IPS-20b (cell line): Measurements from ENCODE around the gene SNAPC2.
"Not testable (repeated sequence)": the region's sequence is repeated elsewhere in the genome, so short reads cannot be mapped to it uniquely, and the experiment has no call there.

ENCODE experiments used
- H3K27ac ChIP-seq: one replicate; pipeline ENCODE4 v1.5.1; 2013; ENCODE audit warnings: low read length
- H3K27me3 ChIP-seq: 2 replicates; pipeline ENCODE4 v1.6.1; 2013; ENCODE audit warnings: mild to moderate bottlenecking, low read length, inconsistent platforms; ENCODE audit not compliant: insufficient read depth
- H3K36me3 ChIP-seq: 2 replicates; pipeline ENCODE4 v1.6.1; 2013; ENCODE audit warnings: low read depth, mild to moderate bottlenecking, inconsistent platforms, low read length, moderate library complexity; ENCODE audit not compliant: insufficient read depth
- H3K4me1 ChIP-seq: 2 replicates; pipeline ENCODE4 v1.6.1; 2013; ENCODE audit warnings: mild to moderate bottlenecking, control low read depth, inconsistent platforms, low read length, moderate library complexity; ENCODE audit not compliant: insufficient read depth
- H3K4me3 ChIP-seq: 2 replicates; pipeline ENCODE4 v1.5.1; 2013; ENCODE audit warnings: mild to moderate bottlenecking, low read length, inconsistent platforms
- H3K9ac ChIP-seq: 2 replicates; pipeline ENCODE4 v1.6.1; 2013; ENCODE audit warnings: low read depth, mild to moderate bottlenecking, inconsistent platforms, low read length, moderate library complexity
- H3K9me3 ChIP-seq: 2 replicates; pipeline ENCODE4 v1.6.1; 2013; ENCODE audit warnings: mild to moderate bottlenecking, low read depth, low read length, inconsistent platforms; ENCODE audit not compliant: insufficient read depth

Gene SNAPC2

GRCh38 chr19:7955696-7956095 is 35.6 kb downstream of the SNAPC2 start:
- no peaks in the 10 kb centered on the region for H3K4me1 ChIP-seq
- no peak overlapping the region for H3K9ac ChIP-seq

GRCh38 chr19:7959211-7959610 is 39.1 kb downstream of the SNAPC2 start:
- Histone ChIP-seq H3K4me3 (no peak overlapping the region), H3K27me3 (no peaks in the 10 kb centered on the region), H3K27ac (no peak overlapping the region), H3K36me3 (peaks cover 56% of the 10 kb centered on the region), H3K9ac (no peak overlapping the region), H3K9me3 (no peaks in the 10 kb centered on the region), H3K4me1 (no peaks in the 10 kb centered on the region)

More at GRCh38 chr19:7955696-7956095, 35.6 kb downstream of the SNAPC2 start:
- Histone ChIP-seq H3K27me3 (no peaks in the 10 kb centered on the region), H3K36me3 (peaks cover 21% of the 10 kb centered on the region), H3K27ac (no peak overlapping the region), H3K9me3 (no peaks in the 10 kb centered on the region), H3K4me3 (no peak overlapping the region)

DNA sequence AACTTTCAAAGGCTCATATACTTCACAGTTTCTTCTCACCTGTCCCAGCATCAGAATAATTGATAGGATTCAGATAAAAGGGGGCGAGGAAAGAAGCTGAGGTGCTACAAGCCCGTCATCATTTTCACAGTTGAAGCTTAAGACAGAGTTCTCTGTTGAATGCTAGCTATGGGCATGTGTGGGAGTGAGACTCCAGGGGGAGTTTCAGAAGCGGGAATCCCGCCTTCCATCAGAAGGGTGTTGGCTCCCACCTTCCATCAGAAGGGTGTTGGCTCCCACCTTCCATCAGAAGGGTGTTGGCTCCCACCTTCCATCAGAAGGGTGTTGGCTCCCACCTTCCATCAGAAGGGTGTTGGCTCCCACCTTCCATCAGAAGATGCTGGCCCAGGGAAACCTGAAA is 40.9 kb downstream of the SNAPC2 start:
- H3K9ac ChIP-seq, H3K9me3 ChIP-seq, H3K4me1 ChIP-seq, H3K27me3 ChIP-seq, H3K4me3 ChIP-seq, H3K27ac ChIP-seq: not testable (repeated sequence)
- peaks cover 75% of the 10 kb centered on the region for H3K36me3 ChIP-seq

DNA sequence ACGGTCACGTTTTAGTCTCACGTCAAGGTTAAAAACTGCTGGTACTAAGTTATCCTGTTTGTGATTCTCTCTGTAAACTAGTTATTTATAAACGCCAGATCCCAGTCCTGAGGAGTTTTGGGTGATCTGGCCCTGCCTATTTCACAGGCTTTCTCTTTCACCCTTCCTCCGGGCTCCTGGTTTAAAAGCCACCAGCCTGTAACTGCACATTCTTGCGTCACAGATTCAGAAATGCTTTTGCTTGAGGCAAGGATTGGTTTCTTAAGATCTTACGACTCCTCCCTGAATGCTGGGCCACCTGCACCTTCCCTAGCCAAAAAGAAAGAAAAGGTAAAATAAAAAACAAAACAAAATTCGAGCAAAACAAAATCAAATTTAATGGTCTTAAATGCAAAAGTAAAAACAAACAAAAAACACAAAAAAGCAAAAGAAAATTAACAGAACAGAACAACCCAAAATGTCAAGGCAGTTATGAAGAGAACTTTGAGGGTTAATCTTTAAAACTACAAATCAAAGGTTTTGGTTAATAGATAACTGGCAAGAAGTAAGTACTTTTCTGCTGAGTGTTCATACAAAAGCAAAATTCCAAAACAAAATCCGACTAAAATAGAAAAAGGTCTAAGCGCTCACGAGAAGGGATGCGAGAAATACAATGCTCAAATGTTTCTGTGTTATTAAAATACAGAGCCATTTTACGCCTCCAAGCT is 41.9 kb downstream of the SNAPC2 start:
- no peaks in the 10 kb centered on the region for H3K4me1 ChIP-seq
- H3K36me3 ChIP-seq, result peaks cover 85% of the 10 kb centered on the region
- no peaks in the 10 kb centered on the region for H3K27me3 ChIP-seq
- H3K9me3 ChIP-seq, result no peaks in the 10 kb centered on the region
- no peak overlapping the region for H3K9ac ChIP-seq
- no peak overlapping the region for H3K27ac ChIP-seq
- H3K4me3 ChIP-seq, result no peak overlapping the region

- Histone ChIP-seq H3K4me1 (no peaks in the 10 kb centered on the region), H3K4me3 (no peak overlapping the region), H3K9ac (no peak overlapping the region), H3K27ac (no peak overlapping the region), H3K9me3 (no peaks in the 10 kb centered on the region), H3K36me3 (peaks cover 92% of the 10 kb centered on the region), H3K27me3 (no peaks in the 10 kb centered on the region)
These were observed 42.6 kb downstream of the SNAPC2 start for GRCh38 chr19:7962644-7963268.

- H3K27me3 ChIP-seq, result no peaks in the 10 kb centered on the region
- H3K27ac ChIP-seq, result no peak overlapping the region
- no peaks in the 10 kb centered on the region; the same call in 1 of the 2 replicates for H3K4me1 ChIP-seq
- no peak overlapping the region for H3K9ac ChIP-seq
- peaks cover 98% of the 10 kb centered on the region for H3K36me3 ChIP-seq
- no peak overlapping the region for H3K4me3 ChIP-seq
- no peaks in the 10 kb centered on the region for H3K9me3 ChIP-seq
These were observed 43.4 kb downstream of the SNAPC2 start for GRCh38 chr19:7963566-7963965.

- no peak overlapping the region for H3K4me3 ChIP-seq
- no peaks in the 10 kb centered on the region for H3K9me3 ChIP-seq
- no peak overlapping the region for H3K9ac ChIP-seq
- no peaks in the 10 kb centered on the region for H3K27me3 ChIP-seq
- H3K4me1 ChIP-seq, result peaks cover 6% of the 10 kb centered on the region; the same call in 1 of the 2 replicates
- no peak overlapping the region for H3K27ac ChIP-seq
- H3K36me3 ChIP-seq, result peaks cover 92% of the 10 kb centered on the region
These were observed 45.2 kb downstream of the SNAPC2 start for GRCh38 chr19:7965259-7965841.

- no peak overlapping the region for H3K4me3 ChIP-seq
- H3K27ac ChIP-seq, result no peak overlapping the region
These were observed 46.0 kb downstream of the SNAPC2 start for GRCh38 chr19:7965921-7966665.

DNA sequence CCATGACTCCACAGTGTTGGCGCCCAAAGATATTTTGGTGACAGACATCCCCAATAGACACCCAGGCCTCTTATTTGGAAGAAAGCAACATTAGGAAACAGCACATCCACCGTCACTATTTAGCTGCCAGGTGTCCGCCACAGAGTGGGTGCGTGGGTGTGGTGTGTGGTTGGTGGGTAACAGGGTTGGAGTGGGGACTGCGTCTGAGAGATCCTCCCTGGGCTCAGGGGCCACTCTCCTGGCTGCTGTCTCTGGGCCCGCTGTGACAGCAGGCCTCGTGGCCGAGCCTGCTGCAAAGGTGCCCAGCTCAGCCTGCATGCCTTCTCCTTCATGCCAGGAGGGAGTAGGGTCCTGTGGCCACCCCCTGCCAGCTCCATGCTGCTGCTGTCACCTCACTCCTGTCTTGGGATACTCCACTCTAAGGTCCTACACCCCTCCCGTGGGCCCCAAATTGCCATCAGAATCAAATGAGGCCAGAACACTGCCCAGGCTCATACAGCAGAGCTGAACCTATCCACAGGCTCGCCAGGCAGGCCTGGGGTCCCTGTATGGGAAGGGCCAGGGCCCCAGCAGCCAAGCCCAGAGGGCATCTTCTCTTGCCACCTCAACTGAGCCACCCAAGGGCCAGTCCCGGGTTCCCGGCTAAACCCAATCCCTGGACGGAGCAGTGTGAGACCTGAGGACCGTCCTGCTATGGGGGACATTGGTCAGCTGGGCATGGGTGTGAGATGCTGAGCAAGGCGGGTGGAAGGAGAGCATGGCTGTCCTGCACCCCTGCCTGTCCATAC is 48.1 kb downstream of the SNAPC2 start:
- Histone ChIP-seq H3K9me3 (no peaks in the 10 kb centered on the region), H3K36me3 (peaks cover 81% of the 10 kb centered on the region), H3K4me1 (peaks cover 6% of the 10 kb centered on the region; the same call in 1 of the 2 replicates), H3K4me3 (no peak overlapping the region), H3K27me3 (no peaks in the 10 kb centered on the region), H3K27ac (peak overlapping the region; percentile 38), H3K9ac (0 out of 2 replicates have a peak overlapping the region, but pooled peaks have one; percentile 31)

More at GRCh38 chr19:7965921-7966665, 46.0 kb downstream of the SNAPC2 start:
- no peak overlapping the region for H3K9ac ChIP-seq
- peaks cover 6% of the 10 kb centered on the region; the same call in 1 of the 2 replicates for H3K4me1 ChIP-seq
- H3K9me3 ChIP-seq, result no peaks in the 10 kb centered on the region
- peaks cover 84% of the 10 kb centered on the region for H3K36me3 ChIP-seq
- H3K27me3 ChIP-seq, result no peaks in the 10 kb centered on the region

GRCh38 chr19:7968796-7969554 is 48.8 kb downstream of the SNAPC2 start:
- peaks cover 6% of the 10 kb centered on the region; the same call in 1 of the 2 replicates for H3K4me1 ChIP-seq
- no peaks in the 10 kb centered on the region for H3K9me3 ChIP-seq
- no peak overlapping the region for H3K4me3 ChIP-seq
- peaks cover 81% of the 10 kb centered on the region for H3K36me3 ChIP-seq
- H3K9ac ChIP-seq, result peak overlapping the region; percentile 31; the same call in 1 of the 2 replicates
- H3K27ac ChIP-seq, result peak overlapping the region; percentile 38
- H3K27me3 ChIP-seq, result no peaks in the 10 kb centered on the region
